Activated B cell treated with CpG ODN at 0.5 μM for 24 hours (primary cell): ENCODE data around the gene GAK. TPM values are rescaled to one million over a fixed set of nuclear protein-coding genes. Genes with fewer than 3 reads are reported as not detected.

Experiments
- ATAC-seq: fragments of 200-7000 bp; cut with Tn5 transposase; one replicate; pipeline ENCODE4 v1.10.0; 2021; ENCODE audit warnings: low read depth, mild to moderate bottlenecking, moderate library complexity
- CTCF ChIA-PET: fragments of 350-600 bp; sonication (Branson Sonifier 250); formaldehyde crosslinking; loops from one replicate; lab custom pipeline; 2021; ENCODE audit warnings: antibody characterized with exemption; lab: Charles Lee
- POLR2A ChIA-PET: fragments of 350-600 bp; sonication (Branson Sonifier 250); formaldehyde crosslinking; loops from one replicate; lab custom pipeline; 2021; ENCODE audit warnings: antibody characterized with exemption; lab: Charles Lee
- DNase-seq: peaks from one replicate; pipeline ENCODE4 v3.0.0; 2022
- H3K27ac Mint-ChIP-seq: one replicate; pipeline ENCODE4 v1.8.0; 2020; ENCODE audit warnings: mixed read lengths
- H3K27me3 Mint-ChIP-seq: one replicate; pipeline ENCODE4 v1.8.0; 2021; ENCODE audit warnings: mixed read lengths
- H3K36me3 Mint-ChIP-seq: one replicate; pipeline ENCODE4 v1.8.0; 2021; ENCODE audit warnings: low read depth, mixed read lengths
- H3K4me1 Mint-ChIP-seq: one replicate; pipeline ENCODE4 v1.8.0; 2021; ENCODE audit warnings: mixed read lengths
- H3K4me3 Mint-ChIP-seq: one replicate; pipeline ENCODE4 v1.8.0; 2020; ENCODE audit warnings: mild to moderate bottlenecking, mixed read lengths
- H3K9me3 Mint-ChIP-seq: one replicate; pipeline ENCODE4 v1.8.0; 2020; ENCODE audit warnings: mixed read lengths
- intact Hi-C: fragments of 100-400 bp; cut with micrococcal nuclease; formaldehyde crosslinking; loops from one replicate; pipeline ENCODE4 v1.15.1; 2024
- total RNA-seq: library from RNA; stranded (reverse); gene quantifications from 2 replicates; pipeline ENCODE4 v1.2.3, GENCODE V29; 2022
- TF ChIP-seq, protein P1 (sequence below): fragments of 200-600 bp; IDR thresholded peaks from one replicate; pipeline ENCODE4 v1.8.0; 2022; ENCODE audit warnings: antibody characterized with exemption, mild to moderate bottlenecking

Gene GAK
- total RNA-seq, 1 donor from 2014 or later: 172 TPM

DNA sequence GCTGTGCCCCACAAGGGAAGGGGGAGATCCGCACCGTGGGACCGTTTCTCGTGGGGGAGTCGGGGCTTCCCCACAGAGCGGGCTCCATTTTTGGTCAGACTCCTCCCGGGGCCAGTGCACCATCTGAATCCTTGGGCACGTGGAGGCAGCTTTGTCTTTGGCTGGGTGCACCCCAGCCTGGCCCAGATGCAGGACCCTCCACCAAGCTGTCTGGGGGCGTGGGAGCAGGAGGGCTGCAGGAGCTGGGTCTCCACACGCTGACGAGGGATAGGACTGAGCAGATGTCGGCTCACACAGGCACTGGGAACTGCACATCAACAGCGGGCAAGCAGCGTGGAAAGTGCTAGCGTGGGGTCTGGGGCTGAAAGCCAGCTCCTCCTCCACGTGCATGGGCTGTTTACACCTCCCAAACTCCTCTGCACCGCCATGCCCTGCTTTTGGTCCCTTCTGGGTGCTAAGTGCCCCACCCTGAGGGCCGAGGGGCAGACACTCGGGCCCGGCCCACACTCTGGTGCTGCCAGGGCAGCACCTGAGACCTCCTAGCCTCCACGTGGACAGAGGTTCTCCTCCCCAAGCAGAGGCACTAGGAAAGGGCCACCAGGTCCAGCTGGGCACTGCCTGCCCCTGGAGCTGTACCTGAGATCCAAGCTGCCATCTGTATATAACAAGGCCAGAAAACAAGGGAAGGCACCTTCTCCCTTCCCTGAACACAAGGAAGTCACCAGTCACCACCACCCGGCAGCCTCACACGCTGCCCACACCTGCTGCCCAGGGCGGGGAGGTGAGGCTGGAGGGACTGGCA is 27.4 kb upstream of the GAK start:
- Mint-ChIP-seq H3K4me1 (peaks cover 2% of the 10 kb centered on the region), H3K27me3 (no peaks in the 10 kb centered on the region)

DNA sequence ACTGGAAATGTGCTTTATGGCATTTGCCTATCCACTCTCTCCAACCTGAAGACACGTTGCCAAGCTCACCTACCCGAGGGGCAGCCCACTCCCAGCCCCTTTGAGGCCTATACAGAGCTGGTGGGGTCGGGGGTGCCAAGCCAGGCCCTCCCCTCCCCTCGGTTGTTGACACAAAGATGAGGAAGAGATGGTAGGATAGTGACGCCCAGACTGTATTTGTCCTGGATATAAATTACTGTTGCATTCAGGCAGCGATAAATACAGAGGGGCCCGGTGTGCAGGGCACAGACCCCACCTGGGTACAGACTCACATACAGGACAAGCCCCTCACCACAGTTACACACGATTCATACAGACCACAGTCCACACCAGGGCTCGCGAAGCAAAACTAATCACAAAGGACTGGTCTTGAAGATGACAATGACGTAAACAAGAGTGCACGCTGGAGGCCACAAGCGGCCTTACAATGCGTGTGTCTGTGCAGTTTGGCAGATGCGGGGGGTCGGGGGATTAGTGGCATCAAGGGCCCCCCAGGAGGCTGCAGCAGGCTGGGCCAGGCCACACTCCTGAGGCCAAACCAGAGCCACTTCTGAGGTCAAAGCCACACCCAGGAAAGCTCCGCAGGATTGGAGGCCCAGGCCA is 26.7 kb upstream of the GAK start:
- DNase-seq (no peak), ATAC-seq (no peak)
- Mint-ChIP-seq H3K36me3 (peaks cover 50% of the 10 kb centered on the region), H3K4me1 (peaks cover 2% of the 10 kb centered on the region), H3K4me3 (no peak overlapping the region), H3K9me3 (no peaks in the 10 kb centered on the region), H3K27ac (no peak overlapping the region), H3K27me3 (no peaks in the 10 kb centered on the region)
- CTCF ChIA-PET: no interaction called here
- intact Hi-C loops: no loop called here
- TF ChIP-seq, protein P1, sequence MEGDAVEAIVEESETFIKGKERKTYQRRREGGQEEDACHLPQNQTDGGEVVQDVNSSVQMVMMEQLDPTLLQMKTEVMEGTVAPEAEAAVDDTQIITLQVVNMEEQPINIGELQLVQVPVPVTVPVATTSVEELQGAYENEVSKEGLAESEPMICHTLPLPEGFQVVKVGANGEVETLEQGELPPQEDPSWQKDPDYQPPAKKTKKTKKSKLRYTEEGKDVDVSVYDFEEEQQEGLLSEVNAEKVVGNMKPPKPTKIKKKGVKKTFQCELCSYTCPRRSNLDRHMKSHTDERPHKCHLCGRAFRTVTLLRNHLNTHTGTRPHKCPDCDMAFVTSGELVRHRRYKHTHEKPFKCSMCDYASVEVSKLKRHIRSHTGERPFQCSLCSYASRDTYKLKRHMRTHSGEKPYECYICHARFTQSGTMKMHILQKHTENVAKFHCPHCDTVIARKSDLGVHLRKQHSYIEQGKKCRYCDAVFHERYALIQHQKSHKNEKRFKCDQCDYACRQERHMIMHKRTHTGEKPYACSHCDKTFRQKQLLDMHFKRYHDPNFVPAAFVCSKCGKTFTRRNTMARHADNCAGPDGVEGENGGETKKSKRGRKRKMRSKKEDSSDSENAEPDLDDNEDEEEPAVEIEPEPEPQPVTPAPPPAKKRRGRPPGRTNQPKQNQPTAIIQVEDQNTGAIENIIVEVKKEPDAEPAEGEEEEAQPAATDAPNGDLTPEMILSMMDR: no peak
- POLR2A ChIA-PET: no interaction called here

More for the DNA sequence above, 27.4 kb upstream of the GAK start:
- DNase-seq (no peak), ATAC-seq (no peak)
- intact Hi-C loops: no loop called here
- POLR2A ChIA-PET: no interaction called here
- Mint-ChIP-seq H3K9me3 (no peaks in the 10 kb centered on the region), H3K27ac (no peak overlapping the region), H3K4me3 (no peak overlapping the region), H3K36me3 (peaks cover 44% of the 10 kb centered on the region)
- TF ChIP-seq, protein P1: no peak
- CTCF ChIA-PET: no interaction called here

DNA sequence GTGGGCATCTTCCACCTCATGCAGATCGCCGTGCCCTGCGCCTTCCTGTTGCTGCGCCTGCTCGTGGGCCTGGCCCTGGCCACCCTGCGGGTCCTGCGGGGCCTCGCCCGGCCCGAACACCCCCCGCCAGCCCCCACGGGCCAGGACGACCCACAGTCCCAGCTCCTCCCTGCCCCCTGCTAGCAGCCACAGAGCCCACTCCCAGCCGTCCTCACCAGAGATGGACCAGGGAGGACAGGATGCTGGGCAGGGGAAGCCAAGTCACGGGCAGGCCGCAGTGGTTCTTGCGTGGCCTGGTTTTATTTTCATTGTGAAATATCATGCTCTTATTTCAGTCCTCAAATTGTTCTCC is 26.2 kb upstream of the GAK start:
- no peak overlapping the region for H3K4me3 Mint-ChIP-seq

GRCh38 chr4:957581-958313 is 25.6 kb upstream of the GAK start:
- Mint-ChIP-seq H3K4me3 (no peak overlapping the region), H3K27ac (no peak overlapping the region), H3K36me3 (peaks cover 61% of the 10 kb centered on the region), H3K4me1 (peaks cover 2% of the 10 kb centered on the region), H3K27me3 (no peaks in the 10 kb centered on the region), H3K9me3 (no peaks in the 10 kb centered on the region)
- POLR2A ChIA-PET: no interaction called here
- intact Hi-C loops: no loop called here
- CTCF ChIA-PET: no interaction called here
- TF ChIP-seq, protein P1: no peak
- ATAC-seq: no peak
- DNase-seq: no peak

More for the DNA sequence above, 26.2 kb upstream of the GAK start:
- Mint-ChIP-seq H3K27ac (no peak overlapping the region), H3K27me3 (no peaks in the 10 kb centered on the region), H3K9me3 (no peaks in the 10 kb centered on the region), H3K4me1 (peaks cover 2% of the 10 kb centered on the region), H3K36me3 (peaks cover 55% of the 10 kb centered on the region)
- TF ChIP-seq, protein P1: no peak
- CTCF ChIA-PET: no interaction called here
- ATAC-seq (no peak), DNase-seq (no peak)
- intact Hi-C loops: no loop called here
- POLR2A ChIA-PET: no interaction called here

DNA sequence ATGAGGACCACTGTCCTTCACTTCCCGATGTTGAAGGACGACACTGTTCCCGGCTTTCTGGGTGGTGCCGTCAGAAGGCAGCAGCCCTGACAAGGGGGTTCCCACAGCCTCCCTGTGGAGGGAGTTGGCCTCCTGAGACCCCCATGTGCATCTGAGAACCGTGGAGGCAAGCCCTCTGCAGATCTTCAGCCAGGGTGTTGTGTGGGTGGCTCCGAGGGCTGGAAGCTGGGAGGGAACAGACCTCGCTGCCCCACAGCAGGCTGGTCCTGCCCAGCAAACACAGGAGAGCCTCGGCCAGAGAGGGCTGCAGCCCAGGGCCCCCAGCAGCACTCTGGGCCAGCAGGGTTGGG is 25.1 kb upstream of the GAK start:
- Mint-ChIP-seq H3K36me3 (peaks cover 62% of the 10 kb centered on the region), H3K27ac (no peak overlapping the region), H3K27me3 (no peaks in the 10 kb centered on the region), H3K9me3 (no peaks in the 10 kb centered on the region), H3K4me1 (peaks cover 2% of the 10 kb centered on the region), H3K4me3 (no peak overlapping the region)
- no peak for ATAC-seq
- intact Hi-C loops: no loop called here
- ChIA-PET CTCF (no interaction called here), POLR2A (no interaction called here)
- no peak for DNase-seq
- TF ChIP-seq, protein P1: no peak
